Skeletal muscle tissue (tissue), 4 donors: Measurements from ENCODE around the gene PHF21B. TPM values are rescaled to one million over a fixed set of nuclear protein-coding genes. Genes with fewer than 3 reads are reported as not detected.

Experiments used
- H3K27ac ChIP-seq: one replicate; pipeline ENCODE4 v1.7.0; 2013; ENCODE audit warnings: mild to moderate bottlenecking, low read depth, low read length, inconsistent platforms
- H3K27me3 ChIP-seq, 3 donors: one replicate each; pipeline ENCODE4 v1.7.0; 2013; ENCODE audit warnings: low read length in 3 of 3; ENCODE audit not compliant: control insufficient read depth in 3 of 3, insufficient read depth in 3 of 3
- H3K36me3 ChIP-seq, 3 donors: one replicate each; pipeline ENCODE4 v1.7.0; 2013; ENCODE audit warnings: low read length in 3 of 3; ENCODE audit not compliant: control insufficient read depth in 3 of 3, insufficient read depth in 3 of 3
- H3K4me1 ChIP-seq, 3 donors: one replicate each; pipeline ENCODE4 v1.7.0; 2013; ENCODE audit warnings: low read length in 3 of 3, mild to moderate bottlenecking in 3 of 3; ENCODE audit not compliant: control insufficient read depth in 3 of 3, insufficient read depth in 3 of 3
- H3K4me3 ChIP-seq, 3 donors: one replicate each; pipeline ENCODE4 v1.7.0; 2013; ENCODE audit warnings: low read length in 3 of 3
- H3K9ac ChIP-seq, 3 donors: one replicate each; pipeline ENCODE4 v1.7.0; 2013; ENCODE audit warnings: low read length in 3 of 3, mild to moderate bottlenecking in 3 of 3, moderate library complexity in 2 of 3, low read depth in 1 of 3
- H3K9me3 ChIP-seq, 3 donors: one replicate each; pipeline ENCODE4 v1.7.0; 2013; ENCODE audit warnings: low read length in 3 of 3; ENCODE audit not compliant: control insufficient read depth in 3 of 3
- total RNA-seq: library from RNA; depleted of rRNA; stranded (reverse); fragments of >200 nt; gene quantifications from one replicate; pipeline ENCODE4 v1.2.3, GENCODE V29; 2014
- donor health status: Osteomylitis.

The PHF21B gene
- total RNA-seq, 1 donor from 2014 or later = 1.0 TPM

DNA sequence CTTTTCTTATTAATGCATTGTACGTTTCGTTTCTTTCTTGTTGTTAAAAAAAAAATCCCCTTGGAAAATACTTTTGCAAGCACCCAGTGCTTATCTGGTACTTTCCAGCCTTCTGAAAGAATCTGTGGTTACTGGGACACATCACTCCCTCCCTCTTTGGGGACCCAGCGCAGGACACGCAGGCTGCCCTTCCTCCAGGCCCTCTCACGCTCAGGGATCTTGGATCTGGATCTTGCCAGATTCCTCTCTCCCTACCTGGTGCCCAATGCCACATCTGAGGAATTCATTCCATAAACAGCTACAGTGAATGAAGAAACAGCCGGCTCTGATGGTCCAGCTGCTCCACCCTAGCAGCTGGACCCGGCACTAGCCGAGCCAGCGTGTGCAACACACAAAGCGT, 55.7 kb downstream of the PHF21B start:
- Histone ChIP-seq H3K4me1 (no peaks in the 10 kb centered on the region), H3K36me3 (no peaks in the 10 kb centered on the region), H3K9me3 (peaks cover 0 to 6% (median 3%) of the 10 kb centered on the region in 3 donors), H3K9ac (no peak overlapping the region), H3K27ac (no peak overlapping the region), H3K4me3 (no peak overlapping the region), H3K27me3 (peaks cover 2 to 32% (median 30%) of the 10 kb centered on the region in 3 donors)

DNA sequence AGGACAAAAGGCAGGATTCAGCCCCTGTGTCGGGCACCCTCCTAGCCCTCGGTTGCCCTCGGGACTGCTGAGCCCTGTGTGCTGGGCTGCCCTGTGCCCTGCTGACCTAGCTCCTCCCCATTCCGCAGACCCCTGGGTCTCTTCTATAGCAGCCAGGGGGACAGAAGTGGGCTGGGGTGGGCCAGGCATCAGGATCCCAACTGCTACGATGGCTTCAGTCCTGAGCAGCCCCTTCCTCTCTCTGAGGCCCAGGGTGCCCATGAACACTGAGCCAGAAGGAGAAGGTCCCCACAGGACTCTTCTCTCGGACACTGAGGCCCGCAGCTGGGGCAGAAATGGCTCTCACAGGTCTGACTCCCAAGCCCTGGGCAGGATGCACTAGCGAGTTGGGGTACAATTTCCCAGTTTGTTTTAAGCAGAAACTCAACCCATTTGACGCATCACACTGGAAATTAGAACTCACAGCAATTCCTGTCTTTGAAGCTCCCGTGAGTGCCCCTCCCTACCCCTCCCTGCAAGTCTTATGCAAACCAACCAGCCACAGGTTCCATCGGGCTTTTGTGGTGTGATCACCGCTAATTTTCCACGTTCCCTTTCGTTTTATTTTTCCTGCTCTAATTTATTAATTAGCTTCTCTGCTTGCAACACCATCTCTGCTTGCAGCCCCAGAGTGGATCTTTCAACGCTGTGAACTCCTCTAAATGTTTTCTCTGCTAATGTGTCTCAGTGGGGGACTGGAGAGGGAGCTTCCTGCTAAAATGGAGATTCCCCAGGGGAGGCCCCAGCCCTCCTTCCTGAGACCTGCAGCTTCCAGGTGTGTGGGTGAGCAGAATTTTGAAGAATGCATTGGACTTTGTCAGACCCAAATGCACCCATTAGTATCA, 56.7 kb downstream of the PHF21B start:
- H3K36me3 ChIP-seq = no peaks in the 10 kb centered on the region
- H3K27me3 ChIP-seq = peaks cover 2 to 32% (median 28%) of the 10 kb centered on the region in 3 donors
- peaks cover 0 to 6% (median 3%) of the 10 kb centered on the region in 3 donors for H3K9me3 ChIP-seq
- H3K9ac ChIP-seq = no peak overlapping the region
- H3K4me3 ChIP-seq = no peak overlapping the region
- H3K4me1 ChIP-seq = no peaks in the 10 kb centered on the region
- H3K27ac ChIP-seq = no peak overlapping the region

DNA sequence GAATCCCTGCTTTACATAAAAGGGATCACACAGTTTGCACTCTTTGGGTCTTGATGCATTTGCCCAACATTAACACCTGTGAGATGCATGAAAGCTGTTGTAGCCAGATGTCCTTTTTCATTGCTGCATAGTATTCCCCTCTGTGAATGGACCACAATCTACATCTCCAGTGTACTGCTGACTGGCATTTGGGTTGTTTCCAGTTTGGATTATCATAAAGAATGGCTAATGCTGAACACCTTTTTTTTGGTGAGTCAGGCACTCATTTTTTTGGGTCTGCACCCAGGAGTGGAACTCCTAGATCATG, 58.3 kb downstream of the PHF21B start:
- Histone ChIP-seq H3K4me1 (no peaks in the 10 kb centered on the region), H3K4me3 (no peak overlapping the region), H3K27me3 (peaks cover 3 to 37% (median 25%) of the 10 kb centered on the region in 3 donors), H3K27ac (no peak overlapping the region), H3K9ac (no peak overlapping the region), H3K9me3 (peaks cover 0 to 6% (median 3%) of the 10 kb centered on the region in 3 donors), H3K36me3 (no peaks in the 10 kb centered on the region)

DNA sequence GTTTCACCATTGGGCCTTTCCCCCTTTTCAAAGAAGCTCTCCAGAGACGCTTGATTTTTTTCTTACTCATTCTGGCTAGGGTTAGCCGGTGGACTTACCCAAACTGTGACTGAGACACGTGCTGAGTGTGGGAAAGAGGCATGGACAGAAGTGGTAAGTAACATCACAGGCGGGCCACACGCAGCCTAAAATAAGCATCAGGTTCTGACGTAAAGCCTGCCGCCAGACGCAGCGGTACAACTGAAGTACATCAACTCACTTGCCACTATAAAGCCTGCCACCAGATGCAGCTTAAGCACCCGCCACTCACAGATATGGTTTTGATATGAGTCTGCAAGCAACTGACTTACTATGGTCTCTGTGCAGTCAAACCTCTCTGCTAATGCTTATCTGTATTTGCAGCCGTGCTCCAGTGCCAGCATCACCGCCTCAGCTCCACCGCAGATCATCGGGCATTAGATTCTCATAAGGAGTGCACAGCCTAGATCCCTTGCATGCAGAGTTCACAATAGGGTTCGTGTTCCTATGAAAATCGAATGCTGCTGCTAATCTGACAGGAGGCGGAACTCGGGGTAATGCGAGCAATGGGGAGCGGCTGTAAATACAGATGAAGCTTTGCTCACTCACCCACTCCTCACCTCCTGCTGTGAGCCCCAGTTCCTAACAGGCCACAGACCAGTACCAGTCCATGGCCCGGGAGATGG, 58.8 kb downstream of the PHF21B start:
- Histone ChIP-seq H3K27ac (no peak overlapping the region), H3K9me3 (peaks cover 0 to 6% (median 3%) of the 10 kb centered on the region in 3 donors), H3K27me3 (peaks cover 6 to 34% (median 22%) of the 10 kb centered on the region in 3 donors)

DNA sequence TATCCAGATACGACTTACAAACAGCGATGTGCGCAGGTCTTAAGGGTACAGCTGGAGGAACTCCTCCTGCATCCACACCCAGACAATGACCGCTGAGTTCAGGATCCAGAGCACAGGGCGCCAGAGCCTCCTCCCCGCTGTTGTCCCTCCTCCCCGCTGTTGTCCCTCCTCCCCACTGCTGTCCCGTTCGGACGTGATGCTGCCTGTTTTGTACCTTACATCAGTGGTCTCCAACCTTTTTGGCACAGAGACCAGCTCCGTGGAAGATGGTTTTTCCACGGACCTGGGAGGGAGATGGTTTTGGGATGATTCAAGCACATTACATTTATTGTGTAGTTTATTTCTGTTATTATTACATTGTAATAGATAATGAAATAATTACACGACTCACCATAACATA, 62.0 kb downstream of the PHF21B start:
- Histone ChIP-seq H3K27ac (no peak overlapping the region), H3K27me3 (peaks cover 11 to 31% (median 30%) of the 10 kb centered on the region in 3 donors), H3K4me3 (no peak overlapping the region), H3K9ac (no peak overlapping the region), H3K4me1 (no peaks in the 10 kb centered on the region), H3K36me3 (no peaks in the 10 kb centered on the region), H3K9me3 (peaks cover 0 to 6% (median 3%) of the 10 kb centered on the region in 3 donors)

More for the DNA sequence above, 58.8 kb downstream of the PHF21B start:
- Histone ChIP-seq H3K4me1 (no peaks in the 10 kb centered on the region), H3K9ac (no peak overlapping the region), H3K4me3 (no peak overlapping the region), H3K36me3 (no peaks in the 10 kb centered on the region)

DNA sequence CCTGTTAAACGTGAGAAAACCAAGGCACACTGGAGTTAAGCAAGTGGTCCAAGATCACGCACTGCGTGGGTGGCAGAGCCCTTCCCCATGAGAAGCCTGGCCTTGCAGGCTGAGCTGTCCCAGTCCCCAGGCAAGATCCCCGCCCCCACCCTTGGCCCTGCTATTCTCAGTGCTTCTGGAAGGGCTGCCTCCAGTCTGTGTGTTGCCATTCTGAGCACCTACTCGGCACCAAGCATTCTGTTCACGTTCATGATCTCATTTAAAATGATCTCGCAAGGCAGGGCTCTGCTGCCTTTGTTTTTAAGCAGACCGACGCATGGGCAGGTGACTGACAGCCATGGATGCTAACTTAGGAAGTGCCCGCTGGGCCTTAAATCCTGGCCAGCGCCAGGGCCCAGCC, 62.8 kb downstream of the PHF21B start:
- no peaks in the 10 kb centered on the region for H3K36me3 ChIP-seq
- peaks cover 0 to 6% (median 3%) of the 10 kb centered on the region in 3 donors for H3K9me3 ChIP-seq
- H3K9ac ChIP-seq = no peak overlapping the region
- H3K27me3 ChIP-seq = peaks cover 14 to 38% (median 35%) of the 10 kb centered on the region in 3 donors
- H3K4me3 ChIP-seq = no peak overlapping the region
- no peak overlapping the region for H3K27ac ChIP-seq
- H3K4me1 ChIP-seq = no peaks in the 10 kb centered on the region

DNA sequence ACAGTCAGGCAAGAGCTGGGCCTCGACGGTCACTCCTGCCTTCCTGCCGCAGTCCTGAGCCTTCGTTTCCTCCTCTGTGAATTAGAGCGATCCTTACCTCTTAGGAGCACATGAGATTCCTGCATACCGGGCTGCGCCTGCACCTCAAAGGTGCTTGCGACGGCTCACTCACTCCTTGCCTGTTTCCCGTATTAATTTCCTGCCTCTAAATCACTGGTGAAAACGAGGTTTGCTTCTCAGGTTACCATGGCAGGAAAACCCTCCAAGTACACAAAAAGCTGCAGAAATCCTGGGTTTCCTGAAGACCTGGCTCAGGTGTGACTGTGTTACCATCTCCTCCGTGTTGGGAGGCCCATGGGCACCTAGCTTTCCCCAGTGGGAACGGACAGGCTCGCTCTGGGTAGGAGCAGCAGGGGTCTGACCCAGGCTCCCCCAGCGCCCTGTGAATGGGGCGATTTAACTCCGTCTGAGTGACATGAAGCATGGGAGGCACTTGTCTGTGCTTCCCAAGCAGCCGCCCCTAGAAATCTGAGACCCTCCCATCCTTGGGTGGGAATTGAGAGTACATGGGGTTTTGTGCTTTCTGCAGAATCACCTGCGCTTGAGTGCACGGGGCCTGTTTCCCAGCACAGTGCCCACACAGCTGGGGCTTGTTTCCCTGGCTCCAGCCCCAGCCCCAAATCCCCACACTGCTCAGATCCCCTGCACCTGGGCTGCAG, 64.8 kb downstream of the PHF21B start:
- H3K27me3 ChIP-seq = peaks cover 20 to 46% (median 33%) of the 10 kb centered on the region in 3 donors
- H3K9me3 ChIP-seq = no peaks in the 10 kb centered on the region
- H3K4me3 ChIP-seq = no peak overlapping the region
- H3K9ac ChIP-seq = no peak overlapping the region
- no peaks in the 10 kb centered on the region for H3K36me3 ChIP-seq
- H3K27ac ChIP-seq = no peak overlapping the region
- no peaks in the 10 kb centered on the region for H3K4me1 ChIP-seq

DNA sequence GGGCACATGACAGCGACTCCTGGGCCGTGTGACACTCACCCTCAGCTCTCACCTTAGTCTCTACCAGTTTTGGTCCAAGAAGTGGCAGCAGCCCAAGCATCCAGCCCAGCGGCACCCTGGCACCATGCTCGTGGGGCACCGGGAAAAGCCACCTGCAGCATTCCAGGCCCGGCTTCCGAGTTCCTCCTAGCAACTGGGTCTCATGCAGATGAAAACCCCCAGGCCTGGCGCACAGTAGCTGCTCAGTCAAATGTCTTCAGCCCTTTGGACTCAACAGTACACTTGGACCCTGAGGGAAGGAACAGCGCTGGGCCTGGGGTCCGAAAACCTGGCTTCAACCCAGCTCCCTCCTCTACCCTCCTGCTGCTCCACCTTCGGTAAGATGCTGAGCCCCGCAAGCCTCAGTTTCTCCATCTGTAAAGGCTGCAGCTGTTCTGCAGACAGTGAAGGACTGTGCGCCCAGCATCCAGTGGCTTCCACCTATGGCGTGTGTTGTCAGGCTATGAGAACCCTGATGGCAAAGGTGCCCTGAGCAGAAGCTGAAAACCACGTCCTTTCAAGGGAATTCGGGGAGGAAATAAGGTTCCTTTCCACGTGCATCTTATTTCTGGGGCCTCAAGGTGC, 66.0 kb downstream of the PHF21B start:
- H3K4me3 ChIP-seq = no peak overlapping the region
- no peak overlapping the region for H3K9ac ChIP-seq
- H3K4me1 ChIP-seq = no peaks in the 10 kb centered on the region
- H3K27ac ChIP-seq = no peak overlapping the region
- no peaks in the 10 kb centered on the region for H3K36me3 ChIP-seq
- no peaks in the 10 kb centered on the region for H3K9me3 ChIP-seq
- H3K27me3 ChIP-seq = peaks cover 21 to 58% (median 39%) of the 10 kb centered on the region in 3 donors

DNA sequence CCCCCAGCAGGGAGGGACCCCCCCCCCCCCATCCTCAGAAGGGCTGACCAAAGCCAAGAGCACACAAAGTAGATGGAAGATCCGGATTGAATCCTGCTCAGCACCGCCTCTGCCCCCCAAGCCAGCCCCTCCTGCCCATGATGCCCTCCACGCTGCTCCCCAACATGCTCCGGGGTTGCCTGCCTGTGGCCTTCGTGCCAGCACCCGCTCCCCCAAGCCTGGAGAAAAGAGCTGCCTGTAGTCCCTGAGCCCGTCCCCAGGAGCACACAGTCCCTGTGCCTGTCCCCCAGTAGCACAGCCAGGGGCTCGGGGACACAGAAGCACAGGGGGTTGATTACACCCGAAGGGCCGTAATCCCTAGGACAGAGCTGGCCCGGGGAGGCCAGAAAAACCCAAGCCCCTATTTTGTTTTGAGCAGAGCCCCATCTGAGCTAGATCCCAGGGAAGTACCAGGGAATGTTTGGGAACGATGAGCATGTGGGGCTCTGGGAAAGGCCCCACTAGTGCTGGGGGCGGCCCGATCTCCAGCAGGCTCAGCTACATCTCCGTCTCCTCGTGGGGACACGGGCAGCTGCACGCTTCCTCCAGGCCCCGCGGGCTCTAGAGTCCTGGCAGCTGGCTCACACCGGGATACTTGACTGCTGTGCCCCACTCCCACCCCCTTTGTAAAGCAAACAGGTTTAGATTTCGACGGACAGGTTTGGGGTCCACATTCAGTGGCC, 66.7 kb downstream of the PHF21B start:
- no peaks in the 10 kb centered on the region for H3K36me3 ChIP-seq
- no peaks in the 10 kb centered on the region for H3K4me1 ChIP-seq
- peaks cover 21 to 61% (median 39%) of the 10 kb centered on the region in 3 donors for H3K27me3 ChIP-seq
- no peak overlapping the region for H3K4me3 ChIP-seq
- no peak overlapping the region for H3K9ac ChIP-seq
- H3K9me3 ChIP-seq = no peaks in the 10 kb centered on the region
- no peak overlapping the region for H3K27ac ChIP-seq
